Natural killer cell (primary cell): Measurements from ENCODE around the gene ADSS1. TPM values are rescaled to one million over a fixed set of nuclear protein-coding genes. Genes with fewer than 3 reads are reported as not detected.

Experiments used
- ATAC-seq, 3 donors: fragments of 150-1000 bp in 2 of 3; fragments of 200-7000 bp in 1 of 3; cut with Tn5 transposase; 1 replicate in 1 of 3; 2 replicates in 2 of 3; pipeline ENCODE4 v1.10.0; 2021; ENCODE audit warnings: mild to moderate bottlenecking in 2 of 3, moderate library complexity in 2 of 3
- DNase-seq, 2 donors: peaks; one replicate each; pipeline versions ENCODE4 v3.0.0 to v3.0.0-alpha.2; 2013 to 2021; ENCODE audit warnings: mixed read lengths in 1 of 2
- H3K27ac ChIP-seq: one replicate; pipeline ENCODE4 v1.5.1; 2013; ENCODE audit warnings: mild to moderate bottlenecking, low read length
- H3K27me3 ChIP-seq: one replicate; pipeline ENCODE4 v1.6.1; 2013; ENCODE audit warnings: low read length; ENCODE audit not compliant: control insufficient read depth, insufficient read depth
- H3K36me3 ChIP-seq: one replicate; pipeline ENCODE4 v1.6.1; 2013; ENCODE audit warnings: low read length; ENCODE audit not compliant: control insufficient read depth, insufficient read depth
- H3K4me1 ChIP-seq: one replicate; pipeline ENCODE4 v1.6.1; 2013; ENCODE audit warnings: low read length; ENCODE audit not compliant: control insufficient read depth, insufficient read depth
- H3K4me3 ChIP-seq: one replicate; pipeline ENCODE4 v1.5.1; 2013; ENCODE audit warnings: low read length
- H3K9me3 ChIP-seq: one replicate; pipeline ENCODE4 v1.6.1; 2013; ENCODE audit warnings: low read length; ENCODE audit not compliant: control insufficient read depth, insufficient read depth
- H3K27ac Mint-ChIP-seq, 2 donors: one replicate each; pipeline ENCODE4 v1.8.0; 2022; ENCODE audit warnings: mild to moderate bottlenecking in 2 of 2, mixed read lengths in 2 of 2, moderate library complexity in 1 of 2
- H3K27me3 Mint-ChIP-seq, 2 donors: one replicate each; pipeline ENCODE4 v1.8.0; 2022; ENCODE audit warnings: low read depth in 2 of 2, mixed read lengths in 2 of 2
- H3K36me3 Mint-ChIP-seq: one replicate; pipeline ENCODE4 v1.8.0; 2022; ENCODE audit warnings: mixed read lengths
- H3K4me1 Mint-ChIP-seq, 2 donors: one replicate each; pipeline ENCODE4 v1.8.0; 2022; ENCODE audit warnings: mixed read lengths in 2 of 2
- H3K4me3 Mint-ChIP-seq: one replicate; pipeline ENCODE4 v1.8.0; 2022; ENCODE audit warnings: mild to moderate bottlenecking, moderate library complexity, mixed read lengths
- H3K9me3 Mint-ChIP-seq, 2 donors: one replicate each; pipeline ENCODE4 v1.8.0; 2022; ENCODE audit warnings: mixed read lengths in 2 of 2
- WGBS: methylation state at CpG from one replicate; pipeline ENCODE4 v1.1.7; 2013; ENCODE audit warnings: missing lambda C conversion rate; ENCODE audit not compliant: insufficient coverage; 5-methylcytosine and 5-hydroxymethylcytosine counted together
- intact Hi-C: fragments of 100-400 bp; cut with micrococcal nuclease; formaldehyde crosslinking; loops from one replicate; pipeline ENCODE4 v1.14.2; 2022
- total RNA-seq, 4 donors: library from RNA; stranded (reverse); fragments of 120-200 nt in 1 of 4; gene quantifications; one replicate each; pipeline versions ENCODE4 v1.2.3 to v1.2.4, GENCODE V29; 2013 to 2022
- TF ChIP-seq, protein P1 (sequence below): fragments of 200-600 bp; IDR thresholded peaks from one replicate; pipeline ENCODE4 v1.8.0; 2022; ENCODE audit warnings: antibody characterized with exemption

The ADSS1 gene
- total RNA-seq, 3 donors from 2014 or later (not counting 1 experiment from before 2014, with no cell fraction given), result 2.1 to 2.7 (median 2.5) TPM

DNA sequence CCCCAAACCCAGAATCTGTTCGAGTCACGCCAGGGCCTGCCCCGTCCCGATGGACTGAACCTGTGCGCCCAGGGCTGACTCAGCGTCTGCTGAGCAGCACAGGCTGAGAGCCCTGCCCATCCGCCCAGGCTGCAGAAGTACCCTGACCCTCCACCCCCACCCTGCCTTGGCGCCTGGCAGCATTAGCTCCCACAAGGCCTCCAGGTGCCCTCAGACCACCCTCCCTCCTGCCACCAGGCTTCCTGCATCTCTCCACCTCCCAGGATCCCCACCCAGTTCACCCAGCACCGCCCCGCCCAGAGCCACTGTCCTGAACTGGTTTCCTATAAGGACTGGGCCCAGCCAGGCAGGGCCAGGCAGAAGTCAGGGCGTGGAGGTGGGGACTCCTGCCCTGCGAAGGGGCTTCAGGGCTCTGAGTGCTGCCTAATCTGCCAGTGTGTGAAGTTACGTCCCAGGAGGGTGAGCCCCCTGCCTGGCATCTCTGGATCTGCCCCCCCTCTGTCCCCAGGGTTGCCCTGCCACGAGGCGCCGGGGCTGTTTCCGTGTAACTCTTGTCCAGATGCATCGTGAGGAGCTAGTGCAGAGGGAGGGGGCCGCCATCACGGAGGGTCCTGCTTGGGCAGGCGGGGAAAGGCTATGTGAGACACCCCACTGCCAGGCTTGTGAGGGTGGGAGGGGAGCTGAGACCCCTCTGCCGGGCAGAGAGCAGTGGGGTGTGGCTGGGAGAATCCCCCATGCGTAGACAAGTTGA lies 9.1 kb downstream of the ADSS1 start:
- H3K27ac ChIP-seq, result no peak overlapping the region
- H3K27me3 ChIP-seq, result no peaks in the 10 kb centered on the region
- no peak overlapping the region for H3K4me3 ChIP-seq
- 87% methylated on average over 23 of the region's 23 CpGs for WGBS
- Mint-ChIP-seq H3K4me3 (no peak overlapping the region), H3K27ac (no peak overlapping the region), H3K27me3 (no peaks in the 10 kb centered on the region), H3K4me1 (peaks cover 0 to 9% of the 10 kb centered on the region in 2 donors), H3K36me3 (no peaks in the 10 kb centered on the region), H3K9me3 (no peaks in the 10 kb centered on the region)
- no peaks in the 10 kb centered on the region for H3K9me3 ChIP-seq
- ATAC-seq, result no peak
- H3K36me3 ChIP-seq, result no peaks in the 10 kb centered on the region
- TF ChIP-seq, protein P1, sequence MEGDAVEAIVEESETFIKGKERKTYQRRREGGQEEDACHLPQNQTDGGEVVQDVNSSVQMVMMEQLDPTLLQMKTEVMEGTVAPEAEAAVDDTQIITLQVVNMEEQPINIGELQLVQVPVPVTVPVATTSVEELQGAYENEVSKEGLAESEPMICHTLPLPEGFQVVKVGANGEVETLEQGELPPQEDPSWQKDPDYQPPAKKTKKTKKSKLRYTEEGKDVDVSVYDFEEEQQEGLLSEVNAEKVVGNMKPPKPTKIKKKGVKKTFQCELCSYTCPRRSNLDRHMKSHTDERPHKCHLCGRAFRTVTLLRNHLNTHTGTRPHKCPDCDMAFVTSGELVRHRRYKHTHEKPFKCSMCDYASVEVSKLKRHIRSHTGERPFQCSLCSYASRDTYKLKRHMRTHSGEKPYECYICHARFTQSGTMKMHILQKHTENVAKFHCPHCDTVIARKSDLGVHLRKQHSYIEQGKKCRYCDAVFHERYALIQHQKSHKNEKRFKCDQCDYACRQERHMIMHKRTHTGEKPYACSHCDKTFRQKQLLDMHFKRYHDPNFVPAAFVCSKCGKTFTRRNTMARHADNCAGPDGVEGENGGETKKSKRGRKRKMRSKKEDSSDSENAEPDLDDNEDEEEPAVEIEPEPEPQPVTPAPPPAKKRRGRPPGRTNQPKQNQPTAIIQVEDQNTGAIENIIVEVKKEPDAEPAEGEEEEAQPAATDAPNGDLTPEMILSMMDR, result no peak
- no peak for DNase-seq
- intact Hi-C loops, result no loop called here
- no peaks in the 10 kb centered on the region for H3K4me1 ChIP-seq

GRCh38 chr14:104734051-104734587 lies 10.1 kb downstream of the ADSS1 start:
- Histone ChIP-seq H3K27ac (no peak overlapping the region), H3K9me3 (no peaks in the 10 kb centered on the region), H3K36me3 (no peaks in the 10 kb centered on the region), H3K27me3 (no peaks in the 10 kb centered on the region), H3K4me3 (no peak overlapping the region), H3K4me1 (no peaks in the 10 kb centered on the region)
- Mint-ChIP-seq H3K4me3 (no peak overlapping the region), H3K27ac (no peak overlapping the region), H3K9me3 (no peaks in the 10 kb centered on the region), H3K4me1 (peaks cover 0 to 4% of the 10 kb centered on the region in 2 donors), H3K27me3 (no peaks in the 10 kb centered on the region), H3K36me3 (no peaks in the 10 kb centered on the region)
- WGBS, result 82% methylated on average over 6 of the region's 6 CpGs
- TF ChIP-seq, protein P1, result no peak
- DNase-seq (no peak), ATAC-seq (no peak)
- intact Hi-C loops, result no loop called here

- Histone ChIP-seq H3K27ac (no peak overlapping the region), H3K9me3 (no peaks in the 10 kb centered on the region), H3K4me1 (no peaks in the 10 kb centered on the region), H3K27me3 (no peaks in the 10 kb centered on the region), H3K36me3 (no peaks in the 10 kb centered on the region), H3K4me3 (no peak overlapping the region)
- no peak overlapping the region for H3K4me3 Mint-ChIP-seq
- H3K36me3 Mint-ChIP-seq, result no peaks in the 10 kb centered on the region
- peaks cover 0 to 4% of the 10 kb centered on the region in 2 donors for H3K4me1 Mint-ChIP-seq
- TF ChIP-seq, protein P1, result no peak
- no peak overlapping the region for H3K27ac Mint-ChIP-seq
- DNase-seq (no peak), ATAC-seq (no peak)
- H3K9me3 Mint-ChIP-seq, result no peaks in the 10 kb centered on the region
- 92% methylated on average over 9 of the region's 9 CpGs for WGBS
- intact Hi-C loops, result no loop called here
- H3K27me3 Mint-ChIP-seq, result no peaks in the 10 kb centered on the region
These were observed 10.6 kb downstream of the ADSS1 start for GRCh38 chr14:104734601-104734990.
